Ovary (tissue), 3 donors: ENCODE data around the gene SULF2.

Source experiments
- POLR2A ChIP-seq: fragments of 450-650 bp; IDR thresholded peaks from one replicate; pipeline ENCODE4 v1.6.1; 2017; ENCODE audit warnings: antibody characterized with exemption, mild to moderate bottlenecking, moderate library complexity
- TF ChIP-seq, protein P1 (sequence below), 3 donors: fragments of 450-650 bp in 2 of 3; fragments of 200-600 bp in 1 of 3; IDR thresholded peaks; one replicate each; pipeline versions ENCODE4 v1.5.1 to v1.8.0; 2016 to 2022; ENCODE audit warnings: antibody characterized with exemption in 3 of 3, mild to moderate bottlenecking in 1 of 3
- donor health status: DM: no; HTN: no; CAD: no.

DNA sequence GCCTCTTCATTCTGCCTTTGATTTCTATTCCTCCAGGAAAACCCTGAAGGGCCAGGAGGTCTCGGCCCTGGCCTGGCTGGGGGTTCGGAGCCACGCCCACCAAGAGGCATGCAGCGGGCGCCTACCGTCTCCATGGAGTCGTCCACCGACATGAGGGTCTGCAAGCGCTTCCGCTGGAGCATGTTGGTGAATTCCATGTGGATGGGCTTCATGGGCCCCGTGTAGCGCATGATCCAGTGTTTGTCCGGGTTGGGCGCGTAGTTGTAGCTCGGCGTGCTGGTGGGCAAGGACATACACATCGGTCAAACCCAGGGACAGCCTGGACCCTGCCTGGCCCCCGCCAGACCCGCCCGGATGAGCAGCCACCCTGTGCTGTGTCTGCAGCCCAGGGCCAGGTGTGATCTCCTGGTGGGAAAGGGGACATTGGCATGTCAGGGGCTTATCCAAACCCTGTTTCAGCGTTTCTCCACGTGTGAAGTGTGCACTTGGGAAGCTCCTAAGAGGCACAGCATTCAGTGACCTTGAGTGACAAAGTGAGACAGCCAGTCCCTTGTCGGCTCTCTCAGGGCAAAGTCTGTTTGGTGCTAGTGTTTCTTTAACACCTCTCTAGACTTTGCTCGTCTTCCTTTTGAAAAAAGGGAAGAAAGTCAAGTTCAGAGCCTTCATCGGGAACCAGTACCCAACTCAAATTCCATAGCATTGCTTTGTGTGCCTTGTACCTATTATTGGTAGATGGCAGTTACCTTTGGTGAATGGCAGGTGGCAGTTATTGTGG lies 100.8 kb downstream of the SULF2 start:
- TF ChIP-seq, protein P1, sequence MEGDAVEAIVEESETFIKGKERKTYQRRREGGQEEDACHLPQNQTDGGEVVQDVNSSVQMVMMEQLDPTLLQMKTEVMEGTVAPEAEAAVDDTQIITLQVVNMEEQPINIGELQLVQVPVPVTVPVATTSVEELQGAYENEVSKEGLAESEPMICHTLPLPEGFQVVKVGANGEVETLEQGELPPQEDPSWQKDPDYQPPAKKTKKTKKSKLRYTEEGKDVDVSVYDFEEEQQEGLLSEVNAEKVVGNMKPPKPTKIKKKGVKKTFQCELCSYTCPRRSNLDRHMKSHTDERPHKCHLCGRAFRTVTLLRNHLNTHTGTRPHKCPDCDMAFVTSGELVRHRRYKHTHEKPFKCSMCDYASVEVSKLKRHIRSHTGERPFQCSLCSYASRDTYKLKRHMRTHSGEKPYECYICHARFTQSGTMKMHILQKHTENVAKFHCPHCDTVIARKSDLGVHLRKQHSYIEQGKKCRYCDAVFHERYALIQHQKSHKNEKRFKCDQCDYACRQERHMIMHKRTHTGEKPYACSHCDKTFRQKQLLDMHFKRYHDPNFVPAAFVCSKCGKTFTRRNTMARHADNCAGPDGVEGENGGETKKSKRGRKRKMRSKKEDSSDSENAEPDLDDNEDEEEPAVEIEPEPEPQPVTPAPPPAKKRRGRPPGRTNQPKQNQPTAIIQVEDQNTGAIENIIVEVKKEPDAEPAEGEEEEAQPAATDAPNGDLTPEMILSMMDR (IDR thresholded peaks at IDR 0.05) = no peak
- no peak for TF ChIP-seq POLR2A
